K562 (cell line): ENCODE results near the gene VSIG10L. TPM values are rescaled to one million over a fixed set of nuclear protein-coding genes. Genes with fewer than 3 reads are reported as not detected.

Experiments used
- BHLHE40 ChIP-seq: IDR thresholded peaks from 2 replicates; pipeline ENCODE4 v1.6.1; 2011; ENCODE audit warnings: low read length, improper control_type of control experiment
- ELF2 ChIP-seq: fragments of 250-450 bp; sonication (Bioruptor Pico); IDR thresholded peaks from 2 replicates; pipeline ENCODE4 v1.5.0; 2021; ENCODE audit warnings: mild to moderate bottlenecking
- FOXK2 ChIP-seq, 2 experiments: fragments of 450-650 bp; IDR thresholded peaks in 1 of 2; conservative IDR thresholded peaks in 1 of 2; 2 replicates each; pipeline ENCODE4 v1.6.1; 2016; ENCODE audit warnings: low read depth in 2 of 2, mild to moderate bottlenecking in 1 of 2
- HINFP ChIP-seq: fragments of 450-650 bp; conservative IDR thresholded peaks from 2 replicates; pipeline ENCODE4 v1.6.1; 2016; ENCODE audit warnings: missing genetic modification characterization, low read depth, mild to moderate bottlenecking, control low read depth, missing compliant biosample characterization
- HSF4 ChIP-seq: fragments of 250-450 bp; sonication (Bioruptor Pico); IDR thresholded peaks from 2 replicates; pipeline ENCODE4 v2.1.2; 2022; ENCODE audit warnings: mild to moderate bottlenecking, moderate library complexity, borderline replicate concordance
- MLX ChIP-seq, 2 experiments: fragments of 450-650 bp in 1 of 2; sonication (generic) in 1 of 2; formaldehyde crosslinking; conservative IDR thresholded peaks; 2 replicates each; pipeline versions ENCODE4 v1.4.0 to v1.8.1; 2020 to 2022; ENCODE audit warnings: mild to moderate bottlenecking in 1 of 2, missing genetic modification reagents in 1 of 2
- NR4A1 ChIP-seq, 2 experiments: fragments of 250-450 bp in 1 of 2; fragments of 450-650 bp in 1 of 2; sonication (Bioruptor Pico) in 1 of 2; IDR thresholded peaks; 2 replicates each; pipeline versions ENCODE4 v1.4.0 to v1.6.1; 2016 to 2020; ENCODE audit warnings: mild to moderate bottlenecking in 2 of 2, missing compliant biosample characterization in 1 of 2, missing genetic modification characterization in 1 of 2, moderate library complexity in 1 of 2
- NRF1 ChIP-seq, 2 experiments: fragments of 450-650 bp; IDR thresholded peaks in 1 of 2; conservative IDR thresholded peaks in 1 of 2; 2 replicates each; pipeline ENCODE4 v1.6.1; 2014; ENCODE audit warnings: mild to moderate bottlenecking in 2 of 2
- RBM25 ChIP-seq: fragments of 200-400 bp; formaldehyde crosslinking; IDR thresholded peaks from 2 replicates; pipeline ENCODE4 v1.6.1; 2018; ENCODE audit warnings: low read length, low read depth, moderate library complexity; ENCODE audit not compliant: severe bottlenecking
- TCFL5 ChIP-seq: fragments of 250-450 bp; sonication (Bioruptor Pico); conservative IDR thresholded peaks from 2 replicates; pipeline ENCODE4 v1.6.1; 2021; ENCODE audit warnings: mild to moderate bottlenecking, moderate library complexity, matching md5 sums
- THAP12 ChIP-seq: fragments of 250-450 bp; sonication (Bioruptor Pico); IDR thresholded peaks from 2 replicates; pipeline ENCODE4 v1.9.0; 2021; ENCODE audit warnings: mild to moderate bottlenecking, inconsistent platforms
- TOE1 ChIP-seq, 2 experiments: fragments of 450-650 bp in 1 of 2; sonication (generic) in 1 of 2; formaldehyde crosslinking in 1 of 2; IDR thresholded peaks; 2 replicates each; pipeline versions ENCODE4 v1.7.1 to v1.8.0; 2016 to 2022; ENCODE audit warnings: borderline replicate concordance in 2 of 2, mild to moderate bottlenecking in 2 of 2, antibody characterized with exemption in 1 of 2, inconsistent platforms in 1 of 2, low read depth in 1 of 2, missing genetic modification reagents in 1 of 2, moderate library complexity in 1 of 2
- YY1 ChIP-seq, 3 experiments: IDR thresholded peaks; 2 replicates each; pipeline ENCODE4 v1.6.1; 2011; ENCODE audit warnings: low read length in 2 of 3, mild to moderate bottlenecking in 2 of 3, moderate library complexity in 2 of 3, borderline replicate concordance in 1 of 3, control low read depth in 1 of 3, low read depth in 1 of 3; ENCODE audit not compliant: insufficient read depth in 3 of 3, insufficient replicate concordance in 2 of 3, control insufficient read depth in 1 of 3, insufficient read length in 1 of 3; ENCODE audit errors: extremely low read depth in 1 of 3
- ZNF140 ChIP-seq: fragments of 250-450 bp; sonication (Bioruptor Pico); IDR thresholded peaks from 2 replicates; pipeline ENCODE4 v1.8.0; 2021; ENCODE audit warnings: moderate library complexity, mild to moderate bottlenecking, inconsistent platforms
- ZNF174 ChIP-seq: fragments of 250-450 bp; sonication (Bioruptor Pico); IDR thresholded peaks from 2 replicates; pipeline ENCODE4 v1.4.0; 2020; ENCODE audit warnings: mild to moderate bottlenecking
- polyA plus RNA-seq, 8 experiments: library from polyadenylated mRNA; depleted of rRNA in 4 of 8; stranded (reverse) in 5 of 8; unstranded in 3 of 8; fragments of >200 nt; fragmentation: Nextera tagmentation in 2 of 8; fragmentation: Illumina TruSeq in 1 of 8; extraction: Ambion mirVana in 2 of 8; extraction: Trizol in 1 of 8; gene quantifications; 2 replicates each; pipeline versions ENCODE4 v1.2.1 to v1.2.3, GENCODE V29; 2011 to 2014; ENCODE audit warnings: inconsistent platforms in 1 of 8, missing spikeins in 1 of 8
- total RNA-seq, 7 experiments: library from RNA; depleted of rRNA in 6 of 7; stranded (reverse); fragments of >200 nt in 6 of 7; fragmentation: Illumina TruSeq in 2 of 7; extraction: Trizol in 2 of 7; gene quantifications; 2 replicates each; pipeline versions ENCODE4 v1.2.1 to v1.2.3, GENCODE V29; 2011 to 2021; ENCODE audit warnings: low replicate concordance in 1 of 7

VSIG10L gene
- total and polyA plus RNA-seq, 9 of the 15 experiments (the other 6 are each of a cell fraction or from before 2014, with no cell fraction given) = 1.1 to 7.6 (median 2.2) TPM

GRCh38 chr19:51339687-51340656 lies 2.0 kb downstream of the VSIG10L start (continued):
- TF ChIP-seq MLX (CRISPR knock-in tag; conservative IDR thresholded peaks at IDR 0.05) (0 out of 4 replicates have a peak, but pooled peaks of 1 of the 2 experiments have one; percentile 27), TOE1 (IDR thresholded peaks at IDR 0.05; ENCODE audit: borderline replicate concordance) (peak; percentile 68; the same call in 1 of the 2 replicates), TOE1 (CRISPR knock-in tag; IDR thresholded peaks at IDR 0.05; ENCODE audit: borderline replicate concordance, low read depth) (0 out of 2 replicates have a peak, but pooled peaks have one; percentile 37), THAP12 (peak; percentile 93), ELF2 (no peak), TCFL5 (CRISPR knock-in tag) (no peak), HINFP (tag) (peak; percentile 82; the same call in 1 of the 2 replicates), HSF4 (peak; percentile 55; the same call in 1 of the 2 replicates), BHLHE40 (peak; percentile 93), ZNF140 (CRISPR knock-in tag) (no peak), RBM25 (peak; percentile 32), ZNF174 (no peak), NR4A1 (CRISPR knock-in tag; IDR thresholded peaks at IDR 0.05) (no peak), NR4A1 (tag; IDR thresholded peaks at IDR 0.05) (peak; percentile 58; the same call in 1 of the 2 replicates), NRF1 (conservative IDR thresholded peaks at IDR 0.05 in 1 of 2, IDR thresholded peaks at IDR 0.05 in 1 of 2) (peak; percentile 69 to 74), FOXK2 (conservative IDR thresholded peaks at IDR 0.05 in 1 of 2, IDR thresholded peaks at IDR 0.05 in 1 of 2; ENCODE audit: low read depth in 2 of 2) (no peak), YY1 (IDR thresholded peaks at IDR 0.05; ENCODE audit: borderline replicate concordance in 1 of 3, control insufficient read depth in 1 of 3, extremely low read depth in 1 of 3, insufficient read depth in 3 of 3, insufficient read length in 1 of 3, insufficient replicate concordance in 2 of 3, low read depth in 1 of 3, low read length in 2 of 3) (peak in 1 of 3 experiments; percentile 67)
